ENCODE measurements around the gene CACNA1C.

DNA sequence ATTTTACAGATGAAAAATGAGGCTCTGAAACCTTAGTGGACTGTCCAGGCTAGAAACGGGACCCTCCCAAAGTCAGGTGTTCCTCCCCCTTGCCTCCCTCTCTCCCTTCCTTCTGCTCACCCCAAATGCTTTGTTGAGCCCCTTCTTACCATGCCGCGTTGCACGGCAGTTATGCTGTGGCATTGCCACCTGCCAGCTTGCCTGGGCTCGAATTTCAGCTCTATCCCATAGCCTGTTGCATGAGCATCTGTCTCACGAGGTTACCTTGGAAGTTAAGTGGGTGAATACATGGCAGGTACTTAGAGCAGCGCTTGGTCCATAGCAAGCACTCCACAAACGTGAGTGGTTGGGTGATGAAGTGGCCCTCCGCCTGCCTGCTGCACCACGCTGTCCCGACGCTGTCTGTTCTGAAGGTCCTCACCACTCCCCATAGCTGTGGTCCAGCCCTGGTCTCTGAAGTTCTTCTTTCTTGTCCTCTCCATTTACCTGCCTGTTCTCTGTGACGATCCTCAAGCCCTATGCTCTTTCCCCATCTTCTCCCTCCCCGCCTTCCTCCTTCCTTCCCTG, 269.9 kb downstream of the CACNA1C start:
- TF ChIP-seq, protein P1, sequence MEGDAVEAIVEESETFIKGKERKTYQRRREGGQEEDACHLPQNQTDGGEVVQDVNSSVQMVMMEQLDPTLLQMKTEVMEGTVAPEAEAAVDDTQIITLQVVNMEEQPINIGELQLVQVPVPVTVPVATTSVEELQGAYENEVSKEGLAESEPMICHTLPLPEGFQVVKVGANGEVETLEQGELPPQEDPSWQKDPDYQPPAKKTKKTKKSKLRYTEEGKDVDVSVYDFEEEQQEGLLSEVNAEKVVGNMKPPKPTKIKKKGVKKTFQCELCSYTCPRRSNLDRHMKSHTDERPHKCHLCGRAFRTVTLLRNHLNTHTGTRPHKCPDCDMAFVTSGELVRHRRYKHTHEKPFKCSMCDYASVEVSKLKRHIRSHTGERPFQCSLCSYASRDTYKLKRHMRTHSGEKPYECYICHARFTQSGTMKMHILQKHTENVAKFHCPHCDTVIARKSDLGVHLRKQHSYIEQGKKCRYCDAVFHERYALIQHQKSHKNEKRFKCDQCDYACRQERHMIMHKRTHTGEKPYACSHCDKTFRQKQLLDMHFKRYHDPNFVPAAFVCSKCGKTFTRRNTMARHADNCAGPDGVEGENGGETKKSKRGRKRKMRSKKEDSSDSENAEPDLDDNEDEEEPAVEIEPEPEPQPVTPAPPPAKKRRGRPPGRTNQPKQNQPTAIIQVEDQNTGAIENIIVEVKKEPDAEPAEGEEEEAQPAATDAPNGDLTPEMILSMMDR (conservative IDR thresholded peaks at IDR 0.05) = no peak
- no peak for TF ChIP-seq ZFX (IDR thresholded peaks at IDR 0.05)

All from C4-2B (cell line).